Trophoblast cell (in vitro differentiated cells and primary cell): ENCODE results near the gene PHLDB3.

Source experiments
- DNase-seq, 2 donors: peaks; one replicate each; pipeline ENCODE4 v3.0.0-alpha.2; 2016
- H2AFZ ChIP-seq: 2 replicates; pipeline ENCODE4 v1.6.1; 2013; ENCODE audit warnings: low read length, moderate library complexity, mild to moderate bottlenecking; ENCODE audit not compliant: insufficient read depth, poor library complexity
- H2AK5ac ChIP-seq: 2 replicates; pipeline ENCODE4 v1.6.1; 2013; ENCODE audit warnings: mild to moderate bottlenecking, low read length
- H2BK120ac ChIP-seq: 2 replicates; pipeline ENCODE4 v1.6.1; 2013; ENCODE audit warnings: low read length, mild to moderate bottlenecking, moderate library complexity; ENCODE audit not compliant: insufficient read depth, poor library complexity
- H2BK12ac ChIP-seq: 2 replicates; pipeline ENCODE4 v1.6.1; 2013; ENCODE audit warnings: mild to moderate bottlenecking, low read length, moderate library complexity
- H2BK5ac ChIP-seq: 2 replicates; pipeline ENCODE4 v1.6.1; 2013; ENCODE audit warnings: low read length, low read depth, moderate library complexity, mild to moderate bottlenecking; ENCODE audit not compliant: poor library complexity
- H3K14ac ChIP-seq: 2 replicates; pipeline ENCODE4 v1.6.1; 2013; ENCODE audit warnings: mild to moderate bottlenecking, low read length
- H3K18ac ChIP-seq: 2 replicates; pipeline ENCODE4 v1.6.1; 2013; ENCODE audit warnings: mild to moderate bottlenecking, low read length
- H3K23ac ChIP-seq: 2 replicates; pipeline ENCODE4 v1.6.1; 2013; ENCODE audit warnings: low read length
- H3K27ac ChIP-seq: 2 replicates; pipeline ENCODE4 v1.5.1; 2013; ENCODE audit warnings: low read depth, mild to moderate bottlenecking, inconsistent platforms, low read length, moderate library complexity
- H3K27me3 ChIP-seq: 2 replicates; pipeline ENCODE4 v1.6.1; 2013; ENCODE audit warnings: inconsistent platforms, mild to moderate bottlenecking, low read length, moderate library complexity; ENCODE audit not compliant: insufficient read depth
- H3K36me3 ChIP-seq, 2 experiments: 1 replicate in 1 of 2; 2 replicates in 1 of 2; pipeline ENCODE4 v1.6.1; 2013; ENCODE audit warnings: low read length in 2 of 2, mild to moderate bottlenecking in 2 of 2, moderate library complexity in 1 of 2; ENCODE audit not compliant: insufficient read depth in 2 of 2, control insufficient read depth in 1 of 2
- H3K4ac ChIP-seq: 2 replicates; pipeline ENCODE4 v1.6.1; 2013; ENCODE audit warnings: low read depth, mild to moderate bottlenecking, low read length, moderate library complexity
- H3K4me1 ChIP-seq, 2 experiments: 1 replicate in 1 of 2; 2 replicates in 1 of 2; pipeline ENCODE4 v1.6.1; 2013; ENCODE audit warnings: low read length in 2 of 2, mild to moderate bottlenecking in 2 of 2, moderate library complexity in 1 of 2; ENCODE audit not compliant: insufficient read depth in 2 of 2, control insufficient read depth in 1 of 2
- H3K4me2 ChIP-seq: 2 replicates; pipeline ENCODE4 v1.6.1; 2013; ENCODE audit warnings: inconsistent platforms, mild to moderate bottlenecking, low read length, moderate library complexity
- H3K4me3 ChIP-seq: 2 replicates; pipeline ENCODE4 v1.5.1; 2013; ENCODE audit warnings: mild to moderate bottlenecking, low read depth, low read length, inconsistent platforms
- H3K79me1 ChIP-seq: one replicate; pipeline ENCODE4 v1.6.1; 2013; ENCODE audit warnings: low read length
- H3K79me2 ChIP-seq: 2 replicates; pipeline ENCODE4 v1.6.1; 2013; ENCODE audit warnings: low read length, mild to moderate bottlenecking; ENCODE audit not compliant: control insufficient read depth, insufficient read depth, poor library complexity
- H3K9ac ChIP-seq: 2 replicates; pipeline ENCODE4 v1.6.1; 2013; ENCODE audit warnings: mild to moderate bottlenecking, low read length
- H3K9me3 ChIP-seq: 2 replicates; pipeline ENCODE4 v1.6.1; 2013; ENCODE audit warnings: low read depth, mild to moderate bottlenecking, control low read depth, inconsistent platforms, low read length; ENCODE audit not compliant: insufficient read depth
- H4K12ac ChIP-seq: 2 replicates; pipeline ENCODE4 v1.6.1; 2013; ENCODE audit warnings: low read depth, mild to moderate bottlenecking, low read length, moderate library complexity
- H4K8ac ChIP-seq: 2 replicates; pipeline ENCODE4 v1.6.1; 2013; ENCODE audit warnings: low read depth, mild to moderate bottlenecking, low read length, moderate library complexity
- H4K91ac ChIP-seq: one replicate; pipeline ENCODE4 v1.6.1; 2013; ENCODE audit warnings: low read depth, mild to moderate bottlenecking, low read length, moderate library complexity
- WGBS: extraction: QIAGEN DNeasy Blood & Tissue Kit; methylation state at CpG from one replicate; pipeline ENCODE4 v1.1.7; 2013; ENCODE audit warnings: missing lambda C conversion rate; ENCODE audit not compliant: insufficient read length, insufficient coverage; ENCODE audit errors: extremely low coverage; 5-methylcytosine and 5-hydroxymethylcytosine counted together

PHLDB3 gene

DNA sequence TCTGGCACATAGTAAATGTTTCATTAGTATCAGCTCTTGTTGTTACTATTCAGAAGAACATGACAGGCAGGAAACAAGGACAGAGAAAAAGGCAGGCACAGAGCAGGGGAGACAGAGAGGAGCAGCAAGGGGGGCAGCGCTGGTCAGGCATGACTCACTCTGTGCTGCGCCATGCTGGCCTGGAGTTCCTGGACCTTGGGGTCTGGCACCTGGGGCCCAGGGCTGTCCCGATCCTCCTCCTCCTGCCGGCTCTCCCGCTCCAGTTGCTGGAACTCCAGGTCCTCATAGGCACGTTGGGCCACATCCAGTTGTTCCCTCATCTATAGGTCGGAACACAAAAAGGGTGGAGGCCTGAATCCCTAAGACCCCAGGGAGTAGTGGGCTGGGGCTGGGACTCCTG is 7.6 kb downstream of the PHLDB3 start:
- H2BK5ac ChIP-seq = no peak overlapping the region
- no CpG with 5 or more reads among the region's 7 CpGs for whole genome bisulfite sequencing
- no peaks in the 10 kb centered on the region for H3K79me1 ChIP-seq
- H4K12ac ChIP-seq = no peak overlapping the region
- H3K4me2 ChIP-seq = no peak overlapping the region
- H4K91ac ChIP-seq = no peak overlapping the region
- no peaks in the 10 kb centered on the region for H3K27me3 ChIP-seq
- H3K9me3 ChIP-seq = peaks cover 3% of the 10 kb centered on the region
- no peak overlapping the region for H2AK5ac ChIP-seq
- peaks cover 7 to 8% of the 10 kb centered on the region in 2 experiments for H3K4me1 ChIP-seq
- peaks cover 26 to 28% of the 10 kb centered on the region in 2 experiments for H3K36me3 ChIP-seq
- no peak for DNase-seq
- H3K27ac ChIP-seq = no peak overlapping the region
- no peak overlapping the region for H3K18ac ChIP-seq
- no peak overlapping the region for H2BK120ac ChIP-seq
- peaks cover 2% of the 10 kb centered on the region for H3K79me2 ChIP-seq
- H2AFZ ChIP-seq = no peak overlapping the region
- no peak overlapping the region for H3K9ac ChIP-seq
- no peak overlapping the region for H3K14ac ChIP-seq
- H3K4ac ChIP-seq = no peak overlapping the region
- H3K4me3 ChIP-seq = no peak overlapping the region
- H3K23ac ChIP-seq = no peak overlapping the region
- H2BK12ac ChIP-seq = no peak overlapping the region
- H4K8ac ChIP-seq = no peak overlapping the region

DNA sequence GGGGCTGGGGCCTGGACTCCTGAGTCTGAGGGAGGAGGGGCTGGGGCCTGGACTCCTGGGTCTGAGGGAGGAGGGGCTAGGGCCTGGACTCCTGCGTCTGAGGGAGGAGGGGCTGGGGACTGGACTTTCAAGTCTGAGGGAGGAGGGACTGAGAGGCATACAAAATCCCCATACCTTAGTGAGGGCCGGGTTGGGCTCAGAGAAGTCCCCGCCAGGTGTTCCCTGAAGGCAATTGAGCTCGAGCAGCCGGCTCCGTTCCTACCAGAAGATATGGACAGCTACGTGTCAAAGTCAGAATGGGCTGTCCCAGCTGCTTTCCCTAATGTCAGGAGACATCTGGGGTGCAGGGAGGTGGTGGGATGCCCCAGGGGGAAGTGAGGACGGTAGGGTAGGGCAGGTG is 9.5 kb downstream of the PHLDB3 start:
- H2AFZ ChIP-seq = no peak overlapping the region
- no peaks in the 10 kb centered on the region for H3K27me3 ChIP-seq
- no peak overlapping the region for H3K14ac ChIP-seq
- no peak overlapping the region for H3K18ac ChIP-seq
- no peak overlapping the region for H3K4me2 ChIP-seq
- H3K79me1 ChIP-seq = no peaks in the 10 kb centered on the region
- H4K12ac ChIP-seq = no peak overlapping the region
- H3K36me3 ChIP-seq = peaks cover 26 to 28% of the 10 kb centered on the region in 2 experiments
- no peak overlapping the region for H4K8ac ChIP-seq
- H3K9ac ChIP-seq = no peak overlapping the region
- DNase-seq = peak; percentile 59 to 66
- H3K23ac ChIP-seq = no peak overlapping the region
- peaks cover 4 to 5% of the 10 kb centered on the region in 2 experiments for H3K4me1 ChIP-seq
- H3K27ac ChIP-seq = no peak overlapping the region
- no peak overlapping the region for H3K4me3 ChIP-seq
- H3K4ac ChIP-seq = no peak overlapping the region
- no peak overlapping the region for H2BK120ac ChIP-seq
- no CpG with 5 or more reads among the region's 8 CpGs for WGBS
- no peak overlapping the region for H2BK12ac ChIP-seq
- peaks cover 3% of the 10 kb centered on the region for H3K9me3 ChIP-seq
- H4K91ac ChIP-seq = no peak overlapping the region
- H2BK5ac ChIP-seq = no peak overlapping the region
- H2AK5ac ChIP-seq = no peak overlapping the region
- no peaks in the 10 kb centered on the region for H3K79me2 ChIP-seq

DNA sequence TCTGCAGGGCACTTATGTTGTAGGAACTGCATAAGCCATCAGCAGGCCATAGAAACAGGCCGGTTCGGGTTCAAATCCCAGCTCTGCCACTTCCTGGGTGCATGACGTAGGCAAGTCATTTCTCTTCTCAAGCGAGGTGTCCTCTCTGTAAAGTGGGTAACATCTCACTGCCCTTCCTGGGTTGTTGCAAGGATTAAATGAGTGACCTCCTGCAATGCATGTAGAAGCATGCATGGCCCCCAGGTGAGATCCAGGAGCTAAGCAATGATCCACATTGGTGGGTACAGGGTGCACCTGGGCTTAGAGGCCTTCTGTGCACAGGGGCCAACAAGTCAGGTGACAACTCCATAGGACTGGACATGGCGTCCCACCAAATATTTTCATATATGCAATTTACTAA is 13.8 kb downstream of the PHLDB3 start:
- H3K36me3 ChIP-seq = peaks cover 9 to 14% of the 10 kb centered on the region in 2 experiments
- no peak for DNase-seq
- H2BK5ac ChIP-seq = no peak overlapping the region
- H3K4me3 ChIP-seq = no peak overlapping the region
- WGBS = no CpG with 5 or more reads among the region's 5 CpGs
- no peaks in the 10 kb centered on the region for H3K27me3 ChIP-seq
- H4K12ac ChIP-seq = no peak overlapping the region
- H3K14ac ChIP-seq = no peak overlapping the region
- H3K4me2 ChIP-seq = no peak overlapping the region
- peaks cover 3% of the 10 kb centered on the region for H3K9me3 ChIP-seq
- no peak overlapping the region for H3K27ac ChIP-seq
- no peaks in the 10 kb centered on the region for H3K79me2 ChIP-seq
- no peak overlapping the region for H4K91ac ChIP-seq
- no peak overlapping the region for H3K23ac ChIP-seq
- no peak overlapping the region for H2BK120ac ChIP-seq
- no peaks in the 10 kb centered on the region for H3K79me1 ChIP-seq
- H2AK5ac ChIP-seq = no peak overlapping the region
- no peak overlapping the region for H3K4ac ChIP-seq
- H2BK12ac ChIP-seq = no peak overlapping the region
- H3K4me1 ChIP-seq = peaks cover 4 to 5% of the 10 kb centered on the region in 2 experiments
- H4K8ac ChIP-seq = no peak overlapping the region
- H3K9ac ChIP-seq = no peak overlapping the region
- no peak overlapping the region for H3K18ac ChIP-seq
- H2AFZ ChIP-seq = no peak overlapping the region

GRCh38 chr19:43489979-43490599 is 14.5 kb downstream of the PHLDB3 start:
- H3K4me1 ChIP-seq = no peaks in the 10 kb centered on the region
- no peak overlapping the region for H3K18ac ChIP-seq
- H3K27me3 ChIP-seq = no peaks in the 10 kb centered on the region
- no peak overlapping the region for H2AK5ac ChIP-seq
- no peaks in the 10 kb centered on the region for H3K79me2 ChIP-seq
- no peak overlapping the region for H3K4me3 ChIP-seq
- no peak for DNase-seq
- WGBS = no CpG with 5 or more reads among the region's 7 CpGs
- no peak overlapping the region for H3K4me2 ChIP-seq
- no peak overlapping the region for H4K91ac ChIP-seq
- no peak overlapping the region for H3K23ac ChIP-seq
- no peak overlapping the region for H2AFZ ChIP-seq
- no peak overlapping the region for H3K4ac ChIP-seq
- peaks cover 3% of the 10 kb centered on the region for H3K9me3 ChIP-seq
- H3K79me1 ChIP-seq = no peaks in the 10 kb centered on the region
- H3K27ac ChIP-seq = no peak overlapping the region
- no peak overlapping the region for H4K8ac ChIP-seq
- H3K14ac ChIP-seq = no peak overlapping the region
- H3K36me3 ChIP-seq = peaks cover 4 to 8% of the 10 kb centered on the region in 2 experiments
- no peak overlapping the region for H2BK12ac ChIP-seq
- H2BK120ac ChIP-seq = no peak overlapping the region
- no peak overlapping the region for H4K12ac ChIP-seq
- H3K9ac ChIP-seq = no peak overlapping the region
- no peak overlapping the region for H2BK5ac ChIP-seq
